NT2/D1 (cell line): Measurements from ENCODE around the gene DRGX.

ENCODE experiments used
- SUZ12 ChIP-seq: IDR thresholded peaks from 2 replicates; pipeline ENCODE4 v1.6.1; 2011; ENCODE audit not compliant: insufficient read length, insufficient read depth; ENCODE audit errors: extremely low read depth
- ZNF274 ChIP-seq: IDR thresholded peaks from 2 replicates; pipeline ENCODE4 v1.6.1; 2011; ENCODE audit warnings: mild to moderate bottlenecking, low read depth, low read length

DNA sequence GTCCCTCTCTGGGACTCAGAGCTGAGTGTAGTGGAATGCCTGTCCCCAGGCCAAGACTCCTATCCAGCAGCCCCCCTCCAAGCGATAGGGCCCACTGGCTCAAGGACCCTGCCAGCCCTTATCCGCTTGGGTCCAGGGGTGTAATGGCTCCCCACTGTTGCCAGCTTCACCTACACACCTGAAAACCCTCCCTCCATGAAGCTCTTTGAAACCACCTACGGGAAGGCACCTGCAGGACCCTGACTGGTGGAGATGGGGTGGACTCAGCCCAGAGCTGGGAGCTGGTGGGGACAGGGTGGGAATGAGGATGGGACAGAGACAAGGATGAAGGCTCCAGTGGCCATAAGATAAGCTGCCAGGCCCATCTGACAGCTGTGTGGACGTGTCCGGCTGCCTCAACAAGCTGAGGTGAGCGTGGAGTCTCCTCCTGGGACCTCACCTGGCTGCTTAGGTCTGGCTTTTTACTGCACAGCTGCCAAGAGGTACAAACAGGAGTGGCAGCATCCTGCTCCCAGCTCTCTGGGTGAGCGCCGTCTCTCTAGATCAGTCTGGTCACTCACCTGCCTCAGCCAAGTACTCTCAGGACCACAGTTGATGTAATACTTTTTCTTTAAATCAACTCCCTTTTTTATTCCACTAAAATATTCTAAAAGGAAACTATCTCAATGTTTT, 41.9 kb downstream of the DRGX start:
- TF ChIP-seq ZNF274 (no peak), SUZ12 (no peak)
